ENCODE measurements around the gene SELE.

DNA sequence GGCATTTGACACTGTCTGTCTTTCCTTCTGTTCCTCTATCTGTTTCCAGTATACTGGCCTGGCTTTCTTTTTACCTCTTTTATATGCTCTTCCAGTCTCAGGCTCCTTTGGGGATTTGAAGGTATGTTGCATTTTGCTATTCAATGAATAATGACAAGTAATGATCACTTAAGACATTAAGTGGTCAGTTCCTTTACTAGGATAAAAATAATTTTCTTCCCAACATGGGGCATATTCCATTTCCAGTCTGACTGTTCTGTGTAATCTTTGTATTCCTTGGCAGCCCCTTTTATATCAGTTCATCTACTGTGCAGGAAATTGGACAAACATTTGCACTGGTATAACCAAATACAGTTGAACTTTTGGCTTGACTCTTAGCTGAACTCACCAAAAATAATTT lies 45.3 kb upstream of the SELE start:
- TF ChIP-seq, protein P1, sequence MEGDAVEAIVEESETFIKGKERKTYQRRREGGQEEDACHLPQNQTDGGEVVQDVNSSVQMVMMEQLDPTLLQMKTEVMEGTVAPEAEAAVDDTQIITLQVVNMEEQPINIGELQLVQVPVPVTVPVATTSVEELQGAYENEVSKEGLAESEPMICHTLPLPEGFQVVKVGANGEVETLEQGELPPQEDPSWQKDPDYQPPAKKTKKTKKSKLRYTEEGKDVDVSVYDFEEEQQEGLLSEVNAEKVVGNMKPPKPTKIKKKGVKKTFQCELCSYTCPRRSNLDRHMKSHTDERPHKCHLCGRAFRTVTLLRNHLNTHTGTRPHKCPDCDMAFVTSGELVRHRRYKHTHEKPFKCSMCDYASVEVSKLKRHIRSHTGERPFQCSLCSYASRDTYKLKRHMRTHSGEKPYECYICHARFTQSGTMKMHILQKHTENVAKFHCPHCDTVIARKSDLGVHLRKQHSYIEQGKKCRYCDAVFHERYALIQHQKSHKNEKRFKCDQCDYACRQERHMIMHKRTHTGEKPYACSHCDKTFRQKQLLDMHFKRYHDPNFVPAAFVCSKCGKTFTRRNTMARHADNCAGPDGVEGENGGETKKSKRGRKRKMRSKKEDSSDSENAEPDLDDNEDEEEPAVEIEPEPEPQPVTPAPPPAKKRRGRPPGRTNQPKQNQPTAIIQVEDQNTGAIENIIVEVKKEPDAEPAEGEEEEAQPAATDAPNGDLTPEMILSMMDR (tag by site-specific recombination; IDR thresholded peaks at IDR 0.05): no peak
- TF ChIP-seq KLF9 (tag by site-specific recombination; IDR thresholded peaks at IDR 0.05; ENCODE audit: low read depth): no peak
- TF ChIP-seq ZNF133 (tag by site-specific recombination; IDR thresholded peaks at IDR 0.05): no peak
- TF ChIP-seq ZBTB48 (tag by site-specific recombination; IDR thresholded peaks at IDR 0.05): no peak
- TF ChIP-seq ZNF10 (tag by site-specific recombination; IDR thresholded peaks at IDR 0.05): no peak
